ENCODE measurements around the gene RNU6-1.

RNU6-1 gene

DNA sequence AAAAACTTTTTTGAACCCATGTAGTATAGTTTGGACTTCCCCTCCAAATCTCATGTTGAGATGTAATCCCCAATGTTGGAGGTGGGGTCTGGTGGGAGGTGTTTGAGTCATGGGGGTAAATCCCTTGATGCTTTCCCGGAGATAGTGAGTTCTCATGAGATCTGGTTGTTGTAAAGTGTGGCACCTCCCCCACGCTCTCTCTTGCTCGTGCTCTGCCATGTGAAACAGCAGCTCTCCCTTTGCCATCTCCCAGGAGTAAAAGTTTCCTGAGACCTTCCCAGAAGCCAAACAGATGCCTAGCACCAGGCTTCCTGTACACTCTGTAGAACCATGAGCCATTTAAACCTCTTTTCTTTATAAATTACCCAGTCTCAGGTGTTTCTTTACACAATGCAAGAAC, 16.0 kb upstream of the RNU6-1 start:
- DNase-seq: no peak

DNA sequence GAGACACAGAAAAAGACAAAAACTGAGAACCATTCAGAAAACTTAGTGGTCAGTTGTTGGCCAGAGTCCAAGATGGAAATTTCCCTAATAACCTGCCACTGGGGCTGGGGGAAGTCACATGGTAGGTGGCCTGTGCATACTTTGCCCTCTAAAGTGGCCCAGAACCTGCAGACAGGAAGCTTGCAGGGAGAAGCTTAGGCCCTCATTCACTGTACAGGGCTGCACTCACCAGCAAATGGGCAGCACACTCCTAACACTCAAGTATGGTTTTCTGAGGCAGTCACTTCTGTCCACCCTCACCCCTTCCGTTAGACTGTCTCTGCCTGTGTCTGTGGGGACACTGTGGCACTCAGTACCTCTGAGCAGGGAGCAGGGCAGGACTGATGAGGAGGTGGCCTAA, 14.5 kb upstream of the RNU6-1 start:
- DNase-seq: no peak

DNA sequence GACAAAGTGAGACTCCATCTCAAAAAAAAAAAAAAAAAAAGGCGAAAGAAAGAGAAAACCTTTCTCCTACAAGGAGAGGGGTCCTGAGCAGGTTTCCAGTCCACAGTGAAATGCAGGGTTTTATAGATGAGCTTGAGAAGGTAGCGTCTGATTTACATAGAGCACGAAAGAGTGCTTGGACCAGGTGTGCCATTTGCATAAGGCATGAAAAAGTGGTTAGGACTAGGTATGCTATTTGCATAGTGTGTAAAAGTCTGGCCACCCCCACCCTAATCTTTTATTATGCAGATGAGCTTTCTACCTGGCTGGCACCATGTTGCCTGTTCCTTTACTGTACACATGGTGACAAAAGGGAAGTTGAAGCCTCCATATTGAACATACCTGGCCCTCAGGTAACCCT, 13.6 kb upstream of the RNU6-1 start:
- DNase-seq: no peak

DNA sequence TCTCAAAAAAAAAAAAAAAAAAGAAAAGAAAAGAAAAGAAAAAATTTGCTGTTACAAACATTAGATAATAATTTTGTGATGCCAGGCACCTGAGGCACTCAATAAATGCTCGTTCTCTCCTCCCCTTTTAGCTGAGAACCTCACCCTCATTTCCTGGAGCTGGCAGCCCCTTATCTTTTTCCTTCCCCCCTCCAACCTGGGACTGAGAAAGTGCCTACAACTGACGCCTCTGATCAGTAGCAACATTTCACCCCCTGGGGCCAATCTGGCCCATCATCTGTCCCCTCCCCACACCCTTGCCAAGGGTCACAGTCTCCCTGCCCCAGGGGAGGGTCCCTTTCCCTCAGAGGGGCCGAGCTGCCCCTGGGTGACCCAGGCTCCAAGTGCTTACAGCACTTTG, 12.6 kb upstream of the RNU6-1 start:
- DNase-seq: no peak

DNA sequence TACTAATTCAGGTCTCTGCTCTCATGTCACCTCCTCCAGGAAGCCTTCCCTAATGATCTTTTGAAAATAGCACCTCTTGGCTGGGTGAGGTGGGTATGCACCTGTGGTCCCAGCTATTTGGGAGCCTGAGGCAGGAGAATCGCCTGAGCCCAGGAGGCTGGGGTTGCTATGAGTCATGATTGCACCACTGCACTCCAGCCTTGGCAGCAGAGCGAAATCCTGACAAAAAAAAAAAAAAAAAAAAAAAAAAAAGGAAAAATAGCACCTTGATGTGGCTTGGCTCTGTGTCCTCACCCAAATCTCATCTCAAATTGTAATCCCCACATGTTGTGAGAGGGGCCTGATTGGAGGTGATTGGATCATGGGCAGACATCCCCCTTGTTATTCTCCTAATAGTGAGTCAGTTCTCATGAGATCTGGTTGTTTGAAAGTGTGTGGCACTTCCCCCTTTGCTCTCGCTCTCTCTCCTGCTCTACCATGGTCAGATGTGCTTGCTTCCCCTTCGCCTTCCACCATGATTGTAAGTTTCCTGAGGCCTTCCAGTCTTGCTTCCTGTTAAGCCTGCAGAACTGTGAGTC, 11.2 kb upstream of the RNU6-1 start:
- DNase-seq: peak; percentile 33 to 53

DNA sequence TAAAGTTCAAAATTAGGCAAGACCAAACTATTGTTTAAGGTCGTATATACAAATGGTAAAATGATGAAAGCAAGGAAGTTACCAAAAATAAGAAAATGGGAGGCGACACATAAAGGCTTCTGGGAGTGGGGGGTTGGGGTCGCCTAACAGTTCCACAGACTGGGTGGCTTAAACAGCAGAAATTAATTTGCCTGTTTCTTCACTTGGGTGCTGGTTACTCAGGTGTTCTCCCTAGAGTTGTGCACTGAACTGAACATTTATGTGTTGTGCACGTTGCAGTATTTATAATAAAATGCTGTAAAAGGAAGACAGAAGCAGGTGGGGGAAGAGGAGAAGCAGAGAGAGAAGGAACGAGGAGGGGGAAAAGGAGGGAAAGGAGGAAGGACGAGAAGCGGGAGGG, 10.5 kb upstream of the RNU6-1 start:
- no peak for DNase-seq

DNA sequence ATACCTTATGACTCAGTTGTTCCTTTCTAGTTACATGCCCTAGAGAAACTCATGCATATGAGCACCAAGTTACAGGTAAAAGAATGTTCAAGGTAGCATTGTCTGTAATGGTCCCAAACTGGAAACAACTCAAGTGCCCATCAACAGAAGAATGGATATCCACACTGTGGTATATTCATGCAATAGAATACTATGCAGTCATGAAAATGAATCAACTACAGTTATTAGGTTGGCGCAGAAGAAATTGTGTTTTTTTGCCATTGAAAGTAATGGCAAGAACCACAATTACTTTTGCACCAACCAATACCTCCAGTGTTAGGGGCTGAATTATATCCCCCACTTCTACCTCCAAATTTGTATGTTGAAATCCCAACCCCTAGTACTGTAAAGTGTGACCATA, 9.7 kb upstream of the RNU6-1 start:
- DNase-seq: no peak

DNA sequence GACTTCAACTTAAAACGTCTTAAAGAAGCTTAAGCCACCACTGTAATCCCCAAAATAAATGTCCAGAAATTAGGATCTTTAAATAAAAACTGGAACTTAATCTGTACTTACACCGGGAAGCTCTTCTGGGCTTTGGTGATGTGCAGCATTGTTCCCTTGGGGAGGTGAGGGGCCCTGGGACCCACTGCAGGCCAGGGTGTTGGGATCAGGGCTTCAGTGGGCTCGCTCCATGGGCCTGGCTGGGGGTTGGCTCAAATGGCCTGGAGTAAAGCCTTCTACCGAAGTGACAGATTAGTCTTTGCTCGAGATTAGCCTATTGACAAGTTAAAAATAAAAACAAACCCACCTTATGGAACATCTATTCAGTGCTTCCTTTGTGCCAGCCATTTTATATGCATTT, 6.1 kb upstream of the RNU6-1 start:
- no peak for DNase-seq

DNA sequence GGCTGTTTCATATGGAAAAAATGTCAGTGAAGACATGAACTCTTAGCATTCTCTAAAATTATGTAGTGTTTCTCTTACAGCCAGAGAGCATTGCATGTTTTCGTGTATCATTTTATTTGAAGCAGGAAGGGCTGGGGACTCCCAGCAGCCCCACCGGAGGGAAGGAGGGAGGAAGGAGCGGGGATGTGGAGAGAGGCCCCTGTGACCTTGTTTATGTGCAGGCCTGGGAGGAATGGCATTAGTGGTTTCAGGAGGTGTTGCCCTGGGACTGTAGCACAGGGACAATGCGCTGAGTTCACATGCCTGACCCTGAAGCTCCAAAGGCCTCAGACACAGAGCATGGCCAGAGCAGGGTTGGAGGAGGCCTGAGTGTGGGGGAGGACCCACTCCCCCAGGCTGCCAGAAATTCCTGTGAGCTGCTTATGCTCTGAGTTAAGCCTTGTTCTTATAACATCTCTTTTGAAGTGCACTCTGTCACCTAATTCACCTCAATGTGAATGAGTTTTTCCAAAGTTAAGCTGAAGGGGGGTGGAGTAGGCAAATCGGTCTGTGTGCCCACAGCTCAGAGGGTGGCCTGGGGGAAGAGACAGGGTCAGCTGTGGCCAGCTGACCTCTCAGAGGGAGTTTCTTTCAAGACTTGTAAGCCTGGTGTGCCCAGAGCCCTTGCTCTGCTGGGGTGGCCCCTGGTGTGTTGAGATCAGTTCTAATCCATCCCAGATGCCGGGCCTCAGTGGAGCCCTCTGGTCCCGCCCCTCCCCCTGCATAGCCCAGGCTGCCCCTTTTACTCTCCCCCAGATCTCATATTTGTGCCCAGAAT, 3.9 kb upstream of the RNU6-1 start:
- no peak for DNase-seq

DNA sequence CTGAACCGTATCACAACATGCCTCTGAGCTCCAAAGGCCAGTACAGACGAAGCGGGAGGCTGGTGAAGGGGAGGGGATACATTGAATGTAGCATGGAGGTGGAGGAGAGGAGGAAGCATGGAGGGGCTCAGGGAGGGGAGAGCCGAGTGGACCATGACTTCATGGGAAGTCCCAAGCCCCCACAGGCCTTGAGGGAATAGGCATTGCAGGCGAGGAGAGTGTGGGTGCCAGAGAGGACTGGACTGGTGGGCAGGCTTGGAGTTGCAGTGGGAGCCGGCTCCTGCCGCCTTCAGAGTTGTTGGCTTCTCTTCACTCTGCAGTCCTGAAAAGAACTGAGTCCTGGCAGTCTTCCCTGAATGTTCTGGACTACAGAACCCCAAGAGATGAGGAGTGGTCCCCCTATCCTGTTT, 3.3 kb upstream of the RNU6-1 start:
- no peak for DNase-seq

DNA sequence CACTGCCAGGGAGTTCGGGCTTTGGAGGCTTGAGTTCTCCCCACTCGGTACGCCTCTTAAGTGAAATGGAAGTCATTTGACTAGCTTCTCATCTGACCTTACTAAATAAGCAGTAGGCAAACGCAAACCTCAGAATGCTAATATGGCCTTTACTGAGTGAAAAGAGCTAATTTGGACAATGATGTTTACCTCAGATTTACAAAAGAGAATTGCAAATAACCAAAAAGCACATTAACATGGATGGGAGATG, 1.6 kb upstream of the RNU6-1 start:
- DNase-seq: no peak

DNA sequence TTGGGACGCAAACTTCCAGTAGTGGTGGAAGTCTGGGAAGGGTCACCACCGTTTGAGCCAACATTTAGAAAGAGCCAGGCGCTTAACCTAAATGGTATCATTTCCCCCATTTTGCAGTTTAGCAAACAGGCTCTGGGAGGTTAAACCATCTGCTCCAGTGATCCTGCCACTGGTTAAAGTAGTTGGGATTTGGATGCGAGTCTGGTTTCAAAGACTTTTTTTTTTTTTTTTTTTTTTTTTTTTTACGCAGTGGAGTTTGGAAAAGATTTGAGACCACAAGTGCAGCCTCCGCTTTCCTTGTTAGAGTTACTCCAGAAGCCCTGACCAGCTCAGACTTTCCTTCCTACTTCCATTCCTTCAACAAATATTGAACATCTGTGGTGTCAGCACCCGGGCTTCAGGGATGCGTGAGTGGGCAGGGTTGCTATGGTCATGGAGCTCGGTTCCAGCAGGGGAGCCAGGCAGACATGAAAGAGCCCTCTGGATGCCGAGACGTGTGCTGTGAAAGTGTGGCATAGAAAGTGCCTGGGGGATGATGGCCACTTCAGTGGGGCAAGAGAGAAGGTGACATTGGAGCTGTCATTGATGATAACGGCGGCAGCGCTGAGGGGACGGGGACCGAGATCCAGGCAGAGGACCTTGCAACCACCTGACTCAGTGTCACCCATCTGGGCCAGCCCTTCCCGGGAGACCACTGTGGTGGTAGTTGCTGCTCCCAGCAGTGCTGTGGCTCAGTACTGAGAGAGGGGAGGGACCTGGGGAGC, 1.1 kb upstream of the RNU6-1 start:
- DNase-seq: peak; percentile 11 to 18

DNA sequence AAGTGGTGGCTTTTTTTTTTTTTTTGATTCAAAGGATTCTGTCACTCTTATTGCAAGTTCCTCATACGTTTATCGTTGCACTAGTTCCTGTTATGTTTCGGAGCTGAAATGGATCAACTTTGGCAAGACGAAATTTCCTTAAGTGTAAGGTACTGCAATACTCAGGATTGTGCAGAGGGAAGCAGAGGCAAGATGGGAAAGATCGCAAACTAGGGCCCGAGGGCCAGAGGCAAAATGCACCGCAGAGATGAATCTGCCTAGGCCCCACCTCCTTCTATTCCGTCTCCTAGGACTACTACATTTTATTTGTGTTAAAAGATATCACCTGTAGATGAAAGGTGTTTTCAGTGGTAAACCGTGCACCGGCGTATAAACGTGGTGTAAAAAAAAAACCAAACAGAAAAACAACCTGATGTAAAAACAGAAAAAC, 331 bp downstream of the RNU6-1 start:
- peak; percentile 42 to 57 for DNase-seq

DNA sequence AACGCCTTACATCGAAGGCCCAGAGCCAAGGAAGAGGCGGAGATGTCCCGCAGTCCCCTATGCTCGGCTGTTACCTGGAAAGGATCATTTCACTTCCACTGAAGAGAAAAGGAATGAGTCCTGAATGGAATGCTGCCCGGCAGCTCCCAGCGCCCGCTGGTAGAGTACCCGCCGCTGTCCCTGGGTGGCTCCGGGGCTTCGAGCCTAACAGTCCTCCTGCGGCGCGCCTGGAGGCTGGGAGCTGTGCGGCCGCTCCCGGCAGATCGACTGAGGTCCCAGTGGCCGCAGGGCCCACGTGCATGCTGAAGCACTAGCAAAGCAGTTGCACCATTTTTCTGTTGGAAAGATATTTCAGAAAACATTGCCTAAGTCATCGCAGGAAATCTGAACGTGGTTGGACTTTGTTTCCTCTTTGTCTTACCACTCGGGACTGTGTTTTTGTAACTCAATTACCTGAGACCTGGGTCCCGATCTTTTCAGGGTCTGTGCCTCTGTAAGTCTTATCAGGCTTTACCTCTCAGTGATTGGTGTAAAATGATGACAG, 984 bp downstream of the RNU6-1 start:
- peak; percentile 62 to 63 for DNase-seq

DNA sequence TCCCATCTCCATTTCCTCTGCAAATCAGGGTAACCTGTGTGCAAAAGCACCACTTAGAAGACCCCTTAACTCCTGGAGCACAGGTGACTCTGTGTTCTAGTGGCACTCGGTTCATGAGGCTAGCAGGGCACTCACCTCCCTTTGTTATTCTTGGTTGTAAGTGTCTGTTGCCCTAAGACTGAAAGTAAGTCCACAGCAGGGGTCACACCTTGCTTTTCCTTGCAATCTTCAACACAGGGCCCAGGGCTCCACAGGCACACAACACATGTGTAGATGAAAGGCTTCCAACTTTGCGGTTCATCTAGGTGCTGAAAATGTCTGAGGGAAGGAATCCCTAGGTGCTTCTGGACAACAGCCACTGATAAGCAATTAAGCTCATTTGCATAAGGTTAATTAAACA, 2.9 kb downstream of the RNU6-1 start:
- no peak for DNase-seq

DNA sequence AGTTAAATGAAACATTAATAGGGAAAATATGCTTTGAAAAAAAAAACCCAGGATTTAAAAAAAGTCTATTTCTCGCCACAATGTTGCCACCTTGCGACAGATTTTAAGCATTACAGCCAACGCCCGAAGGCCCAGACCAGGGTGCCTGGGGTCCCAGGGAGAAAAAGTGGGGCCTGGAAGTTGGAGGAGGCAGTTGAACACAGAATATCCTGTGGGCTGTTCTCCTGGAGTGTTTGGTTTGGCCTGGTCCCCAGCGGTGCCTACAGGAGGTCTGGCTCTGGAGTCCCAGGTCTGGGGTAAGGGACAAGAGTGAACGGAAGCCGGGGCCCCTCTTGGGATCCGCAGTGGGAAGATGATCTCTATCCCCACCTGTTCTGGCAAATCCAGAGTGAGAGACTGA, 3.4 kb downstream of the RNU6-1 start:
- peak; percentile 10 to 32 for DNase-seq

DNA sequence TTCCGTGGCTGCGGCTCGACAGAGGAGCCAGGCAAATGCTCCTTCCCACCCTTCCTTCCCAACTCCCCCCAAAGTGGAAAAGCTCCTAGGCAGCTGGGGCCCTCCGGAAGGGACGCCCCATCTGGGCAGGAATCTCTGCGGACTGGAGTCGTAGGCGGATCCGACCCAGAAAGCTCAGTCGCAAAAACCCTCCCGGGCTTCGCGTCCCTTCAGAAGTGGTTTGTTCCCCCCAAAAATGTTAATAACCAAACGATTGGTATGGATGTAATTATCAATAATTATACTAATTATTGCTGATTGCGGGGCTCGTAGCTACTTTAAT, 3.8 kb downstream of the RNU6-1 start:
- DNase-seq: no peak

DNA sequence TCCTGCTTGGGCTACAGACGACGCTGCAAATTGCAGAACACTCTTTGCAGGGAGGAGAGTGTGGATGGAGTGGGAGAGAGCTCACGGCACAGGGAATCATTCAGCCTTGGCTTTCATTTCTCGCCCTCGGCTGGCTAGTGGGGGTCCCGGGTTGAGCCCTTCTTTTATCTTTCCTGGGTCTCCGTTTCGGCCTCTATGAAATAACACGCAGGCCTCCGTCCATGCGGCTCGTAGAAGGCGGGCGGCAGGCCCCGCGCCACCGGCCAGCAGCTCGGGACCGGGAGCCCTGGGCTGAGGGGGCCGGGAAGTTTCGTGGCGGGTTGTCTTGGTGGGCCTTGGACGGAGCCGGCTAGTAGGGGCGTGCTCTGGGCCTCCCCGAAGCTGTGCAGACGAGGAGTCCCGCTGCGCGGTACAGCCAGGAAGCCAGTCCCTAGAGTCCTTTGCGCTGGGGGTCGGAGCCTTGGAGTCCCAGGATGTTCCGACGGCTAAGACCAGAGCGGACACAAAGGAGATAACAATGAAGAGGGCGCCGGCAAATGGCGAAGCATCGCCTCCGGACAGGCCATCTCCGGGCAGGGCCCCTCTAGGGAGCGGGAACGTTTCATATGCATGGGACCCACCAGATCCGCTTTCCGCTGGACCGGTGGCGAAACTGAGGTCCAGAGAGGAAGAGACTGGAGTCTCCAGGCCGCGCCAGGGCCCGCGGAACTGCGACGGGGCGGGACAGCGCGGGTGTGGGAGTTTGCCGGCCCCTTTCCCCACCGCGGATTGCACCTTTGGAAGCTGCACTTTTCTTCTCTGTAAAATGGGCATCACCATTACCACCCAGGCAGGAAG, 4.3 kb downstream of the RNU6-1 start:
- no peak for DNase-seq

DNA sequence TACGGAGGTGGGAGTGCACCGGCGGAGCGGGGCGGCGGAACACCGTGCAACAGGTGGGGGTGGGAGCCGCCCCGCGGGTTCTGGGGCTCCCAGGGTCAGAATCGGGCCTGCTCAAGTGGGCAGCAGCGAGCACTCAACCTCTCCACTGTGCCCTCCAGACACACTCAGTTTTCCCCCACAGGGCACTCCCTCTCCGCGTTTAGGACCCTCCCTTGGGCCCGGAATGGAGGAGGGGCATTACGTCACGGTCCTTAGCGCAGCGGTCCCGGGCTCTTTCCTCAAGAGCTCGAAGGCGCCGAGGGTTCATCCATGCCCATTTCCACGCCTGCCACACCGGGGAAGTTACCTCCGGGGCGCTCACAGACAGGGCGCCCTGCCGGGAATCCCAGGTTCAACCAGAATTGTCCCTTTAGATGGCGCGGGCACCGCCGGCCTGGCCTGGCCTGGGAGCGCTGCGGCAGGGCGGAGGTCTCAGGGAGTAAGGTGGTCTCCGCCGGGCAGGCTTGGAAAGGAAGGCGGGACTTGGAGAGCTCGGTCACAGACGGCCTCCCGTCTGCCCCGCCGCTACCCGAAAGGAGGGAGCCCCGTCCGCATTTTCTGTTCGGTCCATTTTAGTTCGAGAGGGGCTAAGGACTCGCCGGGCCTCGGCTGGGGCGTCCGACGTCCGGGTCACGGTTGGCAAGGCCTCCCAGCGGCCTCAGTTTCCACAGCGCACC, 5.1 kb downstream of the RNU6-1 start:
- no peak for DNase-seq

DNA sequence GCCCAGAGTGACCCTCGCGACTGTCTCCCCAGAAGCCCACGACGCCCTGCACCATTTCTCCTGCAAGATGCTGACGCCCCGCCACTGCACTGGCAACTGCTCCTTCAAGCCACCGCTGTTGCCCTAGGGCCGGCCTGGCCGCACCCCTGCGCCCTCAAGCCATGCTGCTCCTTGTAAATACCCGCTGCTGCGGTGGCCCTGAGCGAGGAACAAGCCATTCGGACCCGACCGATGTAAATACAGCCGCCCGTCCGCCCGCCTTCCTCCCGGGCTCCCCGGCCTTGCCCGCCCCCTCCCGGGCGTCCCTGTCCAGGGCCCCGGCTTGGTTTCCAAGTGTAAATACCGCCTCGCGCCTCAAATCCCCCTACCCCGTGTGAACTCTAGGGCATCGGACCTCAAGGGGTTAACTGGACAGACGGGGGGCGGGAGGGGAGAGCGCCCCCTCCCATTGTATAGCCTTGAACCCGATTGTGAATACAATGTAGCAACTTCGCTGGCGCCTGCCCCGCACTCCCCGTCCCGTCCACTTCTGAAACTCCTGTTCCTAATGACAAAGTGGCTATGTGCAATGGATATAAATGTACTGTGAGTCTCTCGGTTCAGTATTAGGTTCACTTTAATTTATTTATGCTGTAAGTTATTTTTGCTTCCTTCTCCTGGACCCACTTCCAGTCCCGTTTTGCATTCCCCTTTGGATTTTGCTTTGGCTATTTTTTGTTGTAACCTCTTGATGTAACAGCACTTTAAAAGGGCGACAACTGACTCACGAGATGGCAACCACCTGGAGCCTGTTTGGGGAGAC, 5.9 kb downstream of the RNU6-1 start:
- no peak for DNase-seq

DNA sequence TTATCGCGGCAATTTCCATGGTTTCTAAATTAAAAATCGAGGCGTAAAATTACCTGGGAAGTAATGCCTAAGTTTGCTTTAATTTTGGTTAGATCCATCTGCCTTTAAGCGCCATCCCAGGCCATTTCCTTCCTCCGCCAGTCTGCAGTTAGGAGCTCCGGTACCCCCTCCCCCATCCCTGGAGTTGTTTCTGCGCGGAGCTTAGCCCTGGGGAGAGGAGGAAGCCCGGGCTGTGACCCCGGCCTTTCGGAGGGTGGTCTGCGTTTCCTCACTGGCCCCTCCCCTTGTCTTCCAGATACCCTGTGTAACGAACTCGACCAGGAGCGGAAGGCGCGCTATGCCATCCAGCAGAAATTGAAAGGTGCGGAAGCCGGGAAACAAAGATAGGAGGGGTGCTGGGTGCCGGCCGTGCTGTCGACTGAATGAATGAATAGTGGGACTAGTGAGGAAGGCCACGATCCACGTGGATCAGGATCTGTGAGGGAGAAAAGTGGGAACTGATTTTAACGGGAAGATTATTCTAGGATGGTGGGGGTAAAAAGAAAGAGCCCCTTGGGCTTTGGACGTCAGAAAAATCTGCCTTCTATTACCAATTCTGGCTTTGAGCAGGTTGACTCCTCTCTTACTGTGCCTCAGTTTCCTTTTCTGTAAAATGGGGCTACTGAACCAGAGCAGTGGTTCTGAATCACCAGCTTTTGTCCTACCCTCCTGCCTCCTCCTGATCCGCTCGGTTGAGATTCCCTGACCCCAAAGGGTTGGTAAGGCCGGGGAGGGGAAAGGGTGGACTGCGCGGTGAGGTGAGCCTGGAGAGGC, 6.7 kb downstream of the RNU6-1 start:
- no peak for DNase-seq
